ENCODE data around the gene RNF145.

RNF145 gene

DNA sequence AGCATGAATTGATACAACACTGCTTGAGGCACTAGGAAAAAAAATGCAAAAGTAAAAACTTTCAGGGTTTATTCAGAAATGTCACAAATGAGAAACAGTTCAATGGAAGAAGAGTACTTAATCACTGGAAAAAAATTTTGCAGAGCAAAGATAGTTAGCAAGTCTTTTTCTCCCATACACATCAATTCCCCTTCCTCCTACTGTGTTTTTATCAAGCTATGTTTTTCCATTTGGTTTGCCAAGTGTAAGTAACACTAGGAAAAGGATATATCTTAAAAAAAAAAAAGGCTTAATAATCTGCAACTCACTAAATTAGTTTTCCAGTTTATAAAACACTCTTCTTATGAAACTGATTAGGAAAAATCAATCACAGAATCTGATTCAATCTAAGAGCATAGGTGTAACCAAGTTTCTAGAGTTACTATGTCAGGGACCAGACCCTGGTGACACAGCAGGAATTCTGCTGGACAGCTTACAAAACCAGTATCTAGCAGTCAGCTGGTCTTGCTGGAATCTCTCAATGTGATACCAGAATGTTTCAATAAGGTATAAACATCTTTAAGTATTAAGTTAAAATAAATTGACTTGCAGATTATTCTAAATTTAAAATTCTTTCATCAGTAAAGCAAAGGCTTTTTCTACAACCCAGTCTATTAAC is 34.7 kb downstream of the RNF145 start:
- no peak for DNase-seq
- H3K36me3 ChIP-seq, result peaks cover 64% of the 10 kb centered on the region
- TF ChIP-seq, protein P1, sequence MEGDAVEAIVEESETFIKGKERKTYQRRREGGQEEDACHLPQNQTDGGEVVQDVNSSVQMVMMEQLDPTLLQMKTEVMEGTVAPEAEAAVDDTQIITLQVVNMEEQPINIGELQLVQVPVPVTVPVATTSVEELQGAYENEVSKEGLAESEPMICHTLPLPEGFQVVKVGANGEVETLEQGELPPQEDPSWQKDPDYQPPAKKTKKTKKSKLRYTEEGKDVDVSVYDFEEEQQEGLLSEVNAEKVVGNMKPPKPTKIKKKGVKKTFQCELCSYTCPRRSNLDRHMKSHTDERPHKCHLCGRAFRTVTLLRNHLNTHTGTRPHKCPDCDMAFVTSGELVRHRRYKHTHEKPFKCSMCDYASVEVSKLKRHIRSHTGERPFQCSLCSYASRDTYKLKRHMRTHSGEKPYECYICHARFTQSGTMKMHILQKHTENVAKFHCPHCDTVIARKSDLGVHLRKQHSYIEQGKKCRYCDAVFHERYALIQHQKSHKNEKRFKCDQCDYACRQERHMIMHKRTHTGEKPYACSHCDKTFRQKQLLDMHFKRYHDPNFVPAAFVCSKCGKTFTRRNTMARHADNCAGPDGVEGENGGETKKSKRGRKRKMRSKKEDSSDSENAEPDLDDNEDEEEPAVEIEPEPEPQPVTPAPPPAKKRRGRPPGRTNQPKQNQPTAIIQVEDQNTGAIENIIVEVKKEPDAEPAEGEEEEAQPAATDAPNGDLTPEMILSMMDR (IDR thresholded peaks at IDR 0.05; ENCODE audit: low read depth, low read length), result no peak
- H3K4me3 ChIP-seq (ENCODE audit: low read depth, low read length), result no peak overlapping the region
- H3K27me3 ChIP-seq, result no peaks in the 10 kb centered on the region
- peaks cover 19% of the 10 kb centered on the region for H3K4me1 ChIP-seq
- H3K9me3 ChIP-seq, result no peaks in the 10 kb centered on the region

DNA sequence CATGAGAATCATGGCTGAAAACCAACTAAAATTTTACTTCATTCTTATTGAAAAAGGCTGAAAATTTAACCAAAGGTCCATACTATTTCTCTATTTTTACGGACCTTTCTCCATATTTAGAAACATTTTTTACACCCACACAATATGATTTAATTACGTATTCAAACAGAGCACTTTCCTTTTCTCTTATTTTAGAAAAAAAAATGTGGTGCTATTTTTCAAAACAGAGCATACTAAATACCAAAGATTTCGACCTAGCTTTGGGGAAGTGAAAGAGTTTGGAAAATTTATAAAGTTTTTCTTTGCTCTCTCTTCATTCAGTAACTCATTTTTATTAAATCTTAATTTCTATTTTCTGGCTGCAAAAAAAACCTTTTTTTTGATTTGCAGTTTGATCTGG is 38.1 kb downstream of the RNF145 start:
- no peak for DNase-seq
- Histone ChIP-seq H3K9me3 (no peaks in the 10 kb centered on the region), H3K27me3 (no peaks in the 10 kb centered on the region), H3K4me3 (ENCODE audit: low read depth, low read length) (no peak overlapping the region), H3K4me1 (peaks cover 24% of the 10 kb centered on the region), H3K36me3 (peaks cover 64% of the 10 kb centered on the region)
- TF ChIP-seq, protein P1 (IDR thresholded peaks at IDR 0.05; ENCODE audit: low read depth, low read length), result no peak

DNA sequence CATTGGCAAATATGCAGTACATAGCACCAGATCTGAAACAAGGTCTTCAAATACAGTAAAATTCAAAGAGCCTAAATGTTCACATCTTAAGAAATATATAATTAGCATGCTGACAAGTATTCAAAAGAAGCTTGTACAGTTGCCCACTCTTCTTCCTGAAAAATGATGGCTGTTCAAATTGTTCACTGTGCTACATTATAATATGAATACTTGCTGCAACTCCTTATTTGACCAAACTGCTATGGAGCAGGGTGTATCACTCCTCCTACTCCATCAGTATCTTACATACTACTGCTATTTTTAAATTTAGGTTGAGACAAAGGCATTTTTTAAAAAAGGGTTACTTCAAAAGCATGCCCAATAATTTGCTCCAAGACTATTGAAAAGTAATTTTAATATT is 39.3 kb downstream of the RNF145 start:
- no peak for DNase-seq
- peaks cover 62% of the 10 kb centered on the region for H3K36me3 ChIP-seq

DNA sequence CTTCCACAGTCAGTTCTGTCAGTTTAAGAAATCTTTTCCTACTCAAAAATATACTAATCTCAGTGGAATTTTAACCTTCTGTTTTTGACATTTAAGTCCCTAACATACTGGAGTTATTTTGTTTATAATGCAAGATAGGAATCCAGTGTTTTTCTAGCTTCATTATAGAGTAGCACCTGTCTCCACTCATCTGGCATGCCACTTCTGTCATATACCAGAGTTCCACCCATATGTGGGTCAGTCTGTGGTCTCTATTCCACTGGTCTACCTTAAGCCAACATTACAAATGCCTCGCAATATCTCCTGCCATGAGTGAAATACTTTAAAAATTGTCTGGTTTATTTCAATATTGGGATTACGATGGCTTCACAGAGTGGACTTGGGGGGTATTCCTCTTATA is 42.9 kb downstream of the RNF145 start:
- TF ChIP-seq, protein P1 (IDR thresholded peaks at IDR 0.05; ENCODE audit: low read depth, low read length), result no peak
- Histone ChIP-seq H3K27me3 (no peaks in the 10 kb centered on the region), H3K4me1 (peaks cover 8% of the 10 kb centered on the region), H3K9me3 (no peaks in the 10 kb centered on the region), H3K36me3 (peaks cover 55% of the 10 kb centered on the region), H3K4me3 (ENCODE audit: low read depth, low read length) (no peak overlapping the region)
- no peak for DNase-seq

More for the DNA sequence above, 39.3 kb downstream of the RNF145 start:
- Histone ChIP-seq H3K4me1 (peaks cover 14% of the 10 kb centered on the region), H3K27me3 (no peaks in the 10 kb centered on the region), H3K9me3 (no peaks in the 10 kb centered on the region), H3K4me3 (ENCODE audit: low read depth, low read length) (no peak overlapping the region)
- TF ChIP-seq, protein P1 (IDR thresholded peaks at IDR 0.05; ENCODE audit: low read depth, low read length), result no peak

DNA sequence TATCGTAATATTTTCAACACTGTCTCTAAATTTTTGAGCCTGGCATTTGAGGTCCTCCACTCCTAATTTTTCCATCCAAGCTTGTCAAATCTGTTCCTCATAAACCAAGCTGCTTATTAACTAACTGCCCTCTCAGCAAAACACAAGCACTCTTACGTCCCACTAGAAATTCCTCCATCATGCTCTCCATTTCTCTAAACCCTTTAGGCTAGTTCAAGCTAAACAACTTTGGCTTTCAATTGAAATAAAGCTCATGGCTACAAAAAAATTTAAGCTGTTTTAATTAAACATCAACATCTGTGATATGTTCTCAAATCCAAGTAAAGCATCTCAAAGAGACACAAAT is 45.7 kb downstream of the RNF145 start:
- DNase-seq, result no peak
- Histone ChIP-seq H3K4me1 (peaks cover 8% of the 10 kb centered on the region), H3K36me3 (peaks cover 68% of the 10 kb centered on the region), H3K4me3 (ENCODE audit: low read depth, low read length) (no peak overlapping the region), H3K27me3 (no peaks in the 10 kb centered on the region), H3K9me3 (no peaks in the 10 kb centered on the region)
- TF ChIP-seq, protein P1 (IDR thresholded peaks at IDR 0.05; ENCODE audit: low read depth, low read length), result no peak

DNA sequence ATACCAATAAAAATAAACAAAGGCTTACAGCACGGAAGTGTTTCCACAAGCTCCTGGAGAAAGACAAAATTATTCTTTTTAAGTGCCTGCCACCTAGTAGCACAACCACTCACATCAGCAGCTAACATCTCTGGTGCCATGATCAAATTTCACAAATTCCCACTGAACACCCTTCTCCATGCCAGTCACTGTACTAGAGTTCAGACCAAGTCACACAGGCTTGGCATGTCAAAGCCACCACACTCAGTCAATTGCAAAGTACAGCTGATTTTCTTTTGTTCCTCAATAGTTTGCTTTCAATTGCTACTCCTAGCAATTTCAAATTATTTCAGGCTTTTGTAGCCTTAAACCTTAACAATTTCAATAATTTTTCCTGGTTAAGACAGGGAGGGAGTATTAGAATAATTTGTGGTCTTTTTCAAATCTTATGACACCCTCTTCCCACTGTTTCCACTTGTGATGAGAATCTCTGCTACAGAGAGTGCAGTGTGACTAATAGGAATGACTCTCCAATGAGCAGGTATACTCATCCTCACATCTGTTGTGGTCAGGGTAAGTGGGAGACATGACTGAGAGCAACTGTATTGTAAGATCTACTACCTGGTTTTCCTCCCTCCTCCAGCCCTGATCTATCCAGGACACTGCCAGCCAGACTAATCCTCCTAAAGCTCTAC is 46.2 kb downstream of the RNF145 start:
- no peak for DNase-seq
- Histone ChIP-seq H3K4me1 (peaks cover 8% of the 10 kb centered on the region), H3K27me3 (no peaks in the 10 kb centered on the region), H3K36me3 (peaks cover 69% of the 10 kb centered on the region), H3K4me3 (ENCODE audit: low read depth, low read length) (no peak overlapping the region), H3K9me3 (no peaks in the 10 kb centered on the region)
- TF ChIP-seq, protein P1 (IDR thresholded peaks at IDR 0.05; ENCODE audit: low read depth, low read length), result no peak
